CD4-positive, alpha-beta T cell treated with Interleukin-6 for 4 hours (primary cell): Measurements from ENCODE around the gene MS4A18.

Experiments
- DNase-seq: peaks from one replicate; pipeline ENCODE4 v3.0.0-alpha.2; 2020; ENCODE audit warnings: mixed read lengths

MS4A18 gene

GRCh38 chr11:60790726-60791125, 66.2 kb downstream of the MS4A18 start:
- DNase-seq: no peak

DNA sequence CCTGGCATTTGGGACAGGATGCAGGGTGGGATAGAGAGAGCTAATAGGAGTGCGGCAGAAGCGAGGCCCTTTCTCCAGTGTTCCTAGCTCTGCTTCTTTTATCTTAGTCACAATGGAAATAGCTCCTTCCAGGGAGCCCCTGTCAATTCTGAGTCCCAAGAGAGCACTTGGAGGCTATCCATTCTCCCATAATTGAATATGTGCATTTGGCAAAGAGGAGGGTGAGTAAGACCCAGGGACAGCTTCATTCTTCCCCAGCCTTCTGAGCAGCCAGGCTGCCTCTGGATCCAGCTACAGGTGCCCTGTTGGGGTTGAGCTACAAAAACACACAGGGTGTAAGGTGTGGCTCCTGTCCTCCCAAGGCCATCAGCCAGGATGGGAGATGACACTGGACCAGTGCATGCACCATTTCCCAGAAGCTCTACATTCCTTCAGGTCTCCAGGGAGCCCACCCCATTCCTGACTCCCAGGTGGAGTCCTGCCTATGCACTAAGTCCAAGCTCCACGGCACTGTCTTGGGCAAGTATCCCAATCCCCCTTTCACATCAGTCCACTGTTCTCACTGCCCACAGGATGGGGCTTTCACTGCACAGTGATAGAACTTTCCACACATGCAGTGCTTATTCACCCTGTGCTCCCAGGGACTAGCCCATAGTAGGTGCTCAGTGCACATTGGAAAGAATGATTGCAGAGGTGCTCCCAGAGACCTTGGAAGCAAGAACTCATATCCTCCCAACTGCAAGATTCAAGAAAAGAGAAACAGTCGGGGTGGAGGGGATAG, 66.8 kb downstream of the MS4A18 start:
- DNase-seq: no peak

- DNase-seq: no peak
Observed at GRCh38 chr11:60792521-60792920, 68.0 kb downstream of the MS4A18 start.
